Measurements from ENCODE around the gene GARS1. TPM values are rescaled to one million over a fixed set of nuclear protein-coding genes. Genes with fewer than 3 reads are reported as not detected.

Gene GARS1
- total RNA-seq, 2 experiments from 2014 or later = 408 to 421 TPM

DNA sequence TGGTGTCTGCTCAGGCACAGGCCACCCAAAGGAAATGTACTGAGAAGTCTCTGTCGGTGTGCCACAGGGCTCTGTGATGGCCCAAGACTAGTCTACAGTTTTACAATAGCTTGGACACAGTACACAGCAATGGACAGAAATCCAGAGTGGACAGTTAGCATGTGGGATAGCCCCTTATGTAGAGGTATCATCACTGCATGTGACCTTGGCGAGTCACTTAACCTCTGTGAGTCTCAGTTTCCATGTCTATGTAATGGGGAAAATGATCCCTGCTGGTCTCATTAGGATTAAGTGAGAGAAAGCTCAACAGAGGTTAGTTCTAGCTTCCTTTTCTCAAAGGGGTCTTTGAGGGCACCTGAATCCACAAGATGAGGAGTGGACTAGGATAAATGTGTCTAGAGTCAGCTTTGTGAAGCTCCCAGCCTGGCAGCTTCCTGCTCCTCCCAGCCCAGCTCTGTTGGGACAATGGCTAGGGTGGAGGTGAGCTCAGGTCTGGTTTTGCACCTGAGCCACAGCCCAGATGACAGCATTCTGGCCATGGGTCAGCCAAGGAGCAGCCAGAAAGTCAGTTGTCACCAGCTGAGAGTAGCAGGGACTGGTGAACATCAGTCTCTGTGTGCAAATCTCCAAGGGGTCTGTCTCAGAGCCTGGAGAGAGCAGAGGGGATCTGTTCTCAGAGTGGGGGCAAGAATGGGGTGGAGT lies 69.7 kb downstream of the GARS1 start:
- ChIA-PET CTCF (no interaction called here), POLR2A (no interaction called here)

DNA sequence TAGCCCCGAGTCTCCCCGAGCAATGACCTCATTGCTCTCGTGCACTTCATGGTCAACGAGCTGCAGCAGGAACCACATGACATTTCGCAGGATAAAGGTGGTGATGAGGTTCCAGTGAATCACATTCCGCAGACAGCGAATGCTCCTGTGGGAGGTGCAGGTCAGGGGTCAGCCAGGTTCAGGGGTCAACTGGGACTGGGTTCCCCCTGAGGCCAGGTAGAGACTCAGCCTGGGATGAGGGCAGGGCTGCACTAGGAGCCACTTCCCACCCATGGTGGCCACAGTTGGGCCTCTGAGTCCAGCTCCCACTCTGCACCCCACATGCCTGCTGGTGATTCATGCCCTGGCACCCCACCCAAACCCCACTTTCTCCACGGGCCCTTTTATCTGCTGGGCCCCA lies 70.4 kb downstream of the GARS1 start:
- ChIA-PET CTCF (no interaction called here), POLR2A (no interaction called here)

DNA sequence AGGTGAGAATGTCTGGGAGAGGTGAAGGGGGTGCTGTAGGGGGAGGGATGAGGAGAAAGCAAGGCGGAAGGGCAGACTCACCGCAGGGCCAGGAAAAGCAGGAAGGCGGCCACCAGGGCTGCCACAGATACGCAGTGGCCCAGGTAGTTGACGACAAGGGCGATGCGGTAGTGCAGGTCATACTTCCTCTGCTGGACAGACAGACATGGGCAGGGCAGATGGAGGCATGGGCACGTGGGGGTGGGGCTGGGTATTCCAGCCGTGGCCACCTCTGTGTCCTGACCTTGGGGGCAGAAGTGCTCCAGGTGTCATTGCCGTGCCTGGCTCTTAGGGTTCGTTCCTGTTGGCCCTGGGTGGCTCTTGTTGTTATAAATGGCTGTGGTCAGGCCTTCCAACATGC lies 70.8 kb downstream of the GARS1 start:
- POLR2A ChIA-PET = no interaction called here
- CTCF ChIA-PET = no interaction called here

DNA sequence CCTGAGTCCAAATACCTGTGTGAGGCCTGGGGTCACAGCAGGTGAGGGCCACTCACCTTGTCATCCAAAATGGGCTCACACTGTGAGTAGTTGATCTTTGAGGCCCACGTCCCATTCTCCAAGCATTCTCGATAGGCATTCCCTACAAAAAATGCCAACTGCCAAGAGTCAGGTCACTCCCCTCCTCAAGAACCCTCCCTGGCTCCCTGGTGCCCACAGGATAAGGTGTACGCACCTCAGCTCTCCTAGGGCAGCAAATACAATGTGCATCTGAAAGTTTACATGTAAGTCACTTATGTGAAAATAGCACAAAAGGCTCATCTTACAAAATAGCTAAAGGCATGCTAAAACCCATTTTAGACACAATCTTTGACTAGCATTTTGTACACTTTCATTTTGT lies 72.5 kb downstream of the GARS1 start:
- CTCF ChIA-PET = no interaction called here
- POLR2A ChIA-PET = no interaction called here

DNA sequence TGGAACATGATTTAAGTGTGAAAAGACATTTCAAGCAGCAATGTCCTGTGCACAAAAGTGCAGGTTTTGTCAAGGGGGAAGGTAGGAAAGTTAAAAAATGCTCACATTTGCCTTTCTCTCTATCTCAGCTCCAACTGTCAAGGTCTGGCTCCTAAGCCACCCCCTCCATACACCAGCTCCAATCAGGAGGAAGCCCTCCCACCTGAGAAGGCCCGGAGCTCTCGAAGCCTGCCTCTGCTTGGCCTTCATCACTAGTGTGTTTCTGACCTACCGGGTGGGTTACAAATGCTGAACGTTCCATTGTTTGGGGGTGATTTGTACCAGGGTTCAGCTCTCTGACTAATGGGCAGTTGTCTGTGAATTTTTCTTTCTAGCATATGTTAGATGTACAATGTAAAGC lies 73.4 kb downstream of the GARS1 start:
- POLR2A ChIA-PET = no interaction called here
- CTCF ChIA-PET = no interaction called here

DNA sequence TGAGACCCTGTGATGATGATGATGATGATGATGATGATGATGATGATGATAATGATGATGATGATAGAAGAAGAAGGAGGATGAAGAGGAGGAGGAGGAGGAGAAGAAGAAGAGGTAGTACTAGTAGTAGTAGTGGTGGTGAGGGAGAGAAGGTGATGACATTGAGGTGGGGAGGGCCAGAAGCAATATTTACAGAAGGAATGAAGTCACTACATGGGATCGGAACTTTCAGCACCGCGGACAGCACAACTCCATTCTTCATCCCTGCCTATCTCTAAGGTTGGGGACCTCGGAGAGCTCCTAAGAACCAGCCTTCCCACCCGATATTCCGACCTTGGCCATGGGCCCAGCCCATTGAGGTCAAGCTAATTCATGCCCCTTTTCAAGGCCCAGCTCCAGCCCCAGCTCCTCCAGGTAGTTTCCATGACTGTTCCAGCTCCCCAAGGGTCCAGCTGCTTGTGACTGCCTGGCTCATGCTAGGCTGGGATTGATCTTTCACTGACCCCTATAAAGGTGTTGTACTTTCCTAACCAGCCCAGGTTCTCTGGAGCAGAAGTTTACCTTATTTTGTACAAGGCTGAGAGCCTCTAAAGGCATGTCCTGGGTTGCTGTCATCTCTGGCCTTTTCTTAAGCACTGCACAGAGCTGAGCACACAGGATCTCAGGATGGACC lies 77.3 kb downstream of the GARS1 start:
- ChIA-PET POLR2A (no interaction called here), CTCF (no interaction called here)

DNA sequence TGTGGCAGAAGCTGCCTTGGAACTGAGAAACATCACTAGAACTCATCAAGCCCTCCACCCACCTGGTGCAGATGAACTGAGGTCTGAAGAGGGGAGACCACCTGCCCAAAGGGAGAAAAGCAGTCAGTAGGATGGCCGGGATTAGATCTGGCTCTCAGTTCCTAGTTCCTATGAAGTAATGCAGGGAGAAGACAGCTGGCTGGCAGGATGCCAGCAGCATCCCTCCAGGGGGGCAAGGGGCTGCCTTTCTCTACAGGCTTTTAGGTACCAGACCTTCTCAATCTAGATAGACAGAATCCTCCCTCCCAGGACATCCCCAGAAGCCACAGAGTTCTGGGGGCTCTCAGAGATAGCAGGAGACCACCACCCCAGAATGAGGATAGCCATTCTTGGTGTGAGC lies 79.7 kb downstream of the GARS1 start:
- ChIA-PET CTCF (no interaction called here), POLR2A (no interaction called here)

DNA sequence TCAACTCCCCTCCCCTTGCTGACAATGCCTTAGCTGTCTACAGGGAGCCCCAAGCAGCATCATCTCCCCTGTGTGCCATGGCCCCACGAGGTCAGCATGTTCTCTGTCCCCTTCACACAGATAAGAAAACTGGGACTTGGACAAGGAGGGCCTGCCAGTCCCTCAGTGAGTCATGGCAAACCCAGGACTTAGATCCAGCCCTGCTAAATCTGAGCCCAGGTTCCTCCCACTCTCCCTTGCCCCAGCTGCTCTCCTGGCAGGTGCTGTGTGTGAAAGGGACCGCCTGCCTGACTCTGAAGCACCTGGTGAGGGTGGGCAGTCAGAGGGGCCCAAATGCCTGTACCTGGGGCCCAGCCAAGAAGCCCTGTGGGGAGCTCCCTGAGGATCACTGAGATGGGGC lies 80.2 kb downstream of the GARS1 start:
- ChIA-PET CTCF (no interaction called here), POLR2A (no interaction called here)

DNA sequence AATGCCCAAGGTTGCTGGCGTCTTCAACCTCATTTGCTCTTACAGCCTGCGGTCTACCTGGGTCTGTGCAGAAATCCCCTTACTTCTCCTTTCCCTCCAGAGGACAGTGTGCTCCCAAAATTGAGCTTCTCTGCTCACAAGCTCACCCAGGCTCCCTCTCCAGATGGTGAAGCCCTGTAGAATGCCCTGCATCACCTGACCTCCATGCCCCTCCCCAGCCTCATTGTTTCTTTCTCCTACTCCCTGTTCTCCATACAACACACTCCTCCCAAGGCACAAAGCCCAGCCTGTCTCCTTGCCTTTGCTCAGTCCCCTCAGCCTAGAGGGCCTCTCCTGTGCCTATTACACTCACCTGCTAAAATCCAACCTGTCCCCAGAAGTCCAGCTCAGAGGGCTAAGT lies 84.1 kb downstream of the GARS1 start:
- ChIA-PET CTCF (interaction anchor here (1.0 kb wide), 1 partner anchor 61 kb away, joined by 3 read pairs; no protein-coding TSS in a partner anchor), POLR2A (no interaction called here)

DNA sequence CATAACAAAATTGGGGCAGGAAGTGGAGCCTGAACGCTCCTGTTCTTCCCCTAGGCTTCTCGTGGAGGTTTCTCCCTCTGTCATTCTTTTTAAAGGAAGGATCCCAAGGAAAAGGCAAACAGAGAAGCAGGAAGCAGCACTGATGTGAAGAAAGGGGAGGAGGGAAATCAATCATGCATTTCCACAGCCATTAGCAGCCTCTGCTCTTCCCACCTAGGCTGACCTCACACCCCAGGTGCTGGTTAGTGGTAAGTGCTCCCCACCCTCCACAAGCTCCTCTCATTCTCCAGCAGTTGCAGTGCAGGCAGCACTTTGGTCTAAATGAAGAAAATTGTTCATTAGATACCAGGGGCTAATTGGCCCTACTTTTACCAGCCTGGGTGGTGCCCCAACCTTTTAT lies 85.0 kb downstream of the GARS1 start:
- ChIA-PET POLR2A (no interaction called here), CTCF (interaction anchor here (1.0 kb wide), 1 partner anchor 60 kb away, joined by 3 read pairs; no protein-coding TSS in a partner anchor)

DNA sequence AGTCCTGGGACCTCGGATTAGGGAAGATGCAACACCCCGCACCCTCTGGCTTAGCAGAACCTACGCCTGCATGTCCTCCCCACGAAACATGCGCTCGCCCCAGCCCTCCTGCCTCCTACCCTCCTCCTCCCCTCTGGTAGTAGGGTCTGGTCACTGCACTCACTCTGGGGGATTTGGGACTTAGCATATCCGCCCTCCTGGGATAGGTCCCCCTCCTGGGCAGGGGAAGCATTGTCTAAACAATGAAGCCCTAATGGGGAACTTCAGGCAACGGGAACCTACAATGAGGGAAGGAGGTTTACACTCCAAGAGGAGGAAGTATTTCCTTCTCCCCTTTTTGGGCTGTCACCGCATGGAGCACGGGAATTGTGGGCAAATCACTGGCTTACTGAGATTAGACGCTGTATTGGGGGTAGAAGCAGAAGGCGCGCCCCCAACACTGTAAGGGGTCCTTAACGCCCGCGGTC lies 86.7 kb downstream of the GARS1 start:
- POLR2A ChIA-PET = no interaction called here
- CTCF ChIA-PET = interaction anchor here (2.2 to 2.6 kb wide), 2 partner anchors 11 to 59 kb away, joined by 8 to 12 read pairs; no protein-coding TSS in a partner anchor

DNA sequence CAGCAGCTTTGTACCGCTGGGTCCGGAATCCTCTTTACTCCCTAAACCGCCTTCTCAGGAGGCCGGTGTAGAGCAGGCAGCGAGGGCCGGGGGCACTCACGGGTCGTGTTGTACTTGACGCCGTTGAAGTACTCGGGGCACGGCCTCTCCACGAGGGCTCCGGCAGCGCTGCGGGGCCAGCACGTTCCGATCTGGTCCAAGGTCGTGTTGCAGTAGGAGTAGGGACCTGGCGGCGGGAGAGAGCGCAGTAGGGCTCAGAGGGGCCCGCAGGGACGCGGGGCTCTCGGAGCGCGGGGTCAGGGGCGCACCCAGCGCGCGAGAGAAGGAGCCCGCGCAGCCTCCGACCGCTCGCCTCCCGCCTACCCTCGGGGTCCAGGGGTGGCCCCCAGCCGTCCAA lies 87.1 kb downstream of the GARS1 start:
- ChIA-PET CTCF (interaction anchor here (0.8 to 2.6 kb wide), 4 partner anchors 9 to 59 kb away, joined by 3 to 12 read pairs (median 6); no protein-coding TSS in a partner anchor), POLR2A (no interaction called here)

DNA sequence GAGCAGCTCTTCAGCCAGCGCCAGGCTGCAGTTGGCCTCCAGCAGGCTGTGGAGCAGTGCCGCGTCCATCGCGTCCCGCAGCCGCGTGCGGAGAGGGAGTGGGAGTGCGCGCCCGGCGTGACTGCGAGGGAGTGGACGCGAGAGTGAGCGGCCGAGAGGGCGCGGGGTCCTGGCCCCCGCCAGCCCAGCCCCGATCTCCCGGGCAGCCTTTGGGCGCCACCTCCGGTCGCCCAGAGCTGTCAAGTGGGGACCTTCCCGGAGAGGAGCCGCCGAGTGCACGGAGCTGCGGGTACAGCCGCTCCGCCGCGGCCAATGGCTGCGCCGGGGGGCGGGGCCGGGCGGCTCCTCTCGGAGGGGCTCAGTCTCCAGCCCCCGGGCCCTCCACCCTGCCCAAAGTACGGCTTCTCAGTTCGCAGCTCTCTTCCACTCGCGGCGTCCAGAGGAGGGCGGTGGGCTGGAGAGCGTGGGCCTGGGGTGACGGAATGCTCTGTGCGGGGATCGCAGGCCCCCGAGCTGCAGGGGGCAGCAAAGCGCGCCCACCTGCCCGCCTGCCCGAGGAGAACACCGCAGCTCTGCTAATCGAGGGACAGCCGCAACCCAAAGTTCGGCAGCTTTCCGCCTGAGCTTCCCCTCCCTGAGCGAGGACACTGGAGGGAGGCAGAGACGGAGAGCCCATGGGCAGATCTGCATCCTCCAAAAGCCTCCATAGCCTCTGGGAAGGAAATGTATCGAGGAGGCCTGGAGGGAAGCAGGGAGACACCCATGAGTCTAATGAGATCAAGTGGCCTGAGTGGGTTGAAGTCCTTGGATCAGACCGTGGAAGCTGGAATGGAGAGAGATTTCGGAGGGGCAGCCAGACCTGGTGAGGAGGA lies 87.8 kb downstream of the GARS1 start, which contains the start of gene CRHR2:
Gene CRHR2 (minus strand): TSS at position 245 of the 872 bp plus-strand sequence. CDS start 176 bp downstream, at position 69.
- POLR2A ChIA-PET = interaction anchor here (0.6 kb wide), 1 partner anchor 1117 kb away, joined by 3 read pairs; no protein-coding TSS in a partner anchor

DNA sequence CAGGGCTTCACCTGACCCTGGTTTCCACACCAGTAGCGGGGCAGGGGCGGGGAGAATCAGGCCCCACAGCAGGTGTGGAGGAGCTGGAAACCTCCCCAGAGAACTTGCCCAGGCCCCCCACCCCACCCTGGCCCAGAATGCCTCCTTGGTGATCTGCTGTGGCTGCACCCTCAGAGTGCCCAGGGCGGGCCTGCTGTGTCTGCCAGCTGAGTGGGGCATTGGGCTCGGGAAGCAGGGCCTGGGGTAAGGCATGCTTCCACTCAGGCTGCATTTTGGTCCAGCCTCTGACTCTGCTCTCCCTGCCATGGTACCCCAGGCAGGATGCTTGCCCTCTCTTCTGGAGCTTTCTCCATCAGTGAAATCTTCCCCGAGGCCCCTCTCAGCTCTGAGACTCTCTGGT lies 88.6 kb downstream of the GARS1 start:
- ChIA-PET CTCF (interaction anchor here (2.2 to 2.6 kb wide), 2 partner anchors 9 to 57 kb away, joined by 8 to 12 read pairs; no protein-coding TSS in a partner anchor), POLR2A (no interaction called here)

More for the DNA sequence above, 87.8 kb downstream of the GARS1 start, which contains the start of gene CRHR2:
- CTCF ChIA-PET = interaction anchor here (0.8 to 2.6 kb wide), 4 partner anchors 9 to 58 kb away, joined by 3 to 12 read pairs (median 6); no protein-coding TSS in a partner anchor

Other genes starting within 250 kb of the GARS1 start
- 10 to 100 TPM in 1 of 2 experiments, 1 to 10 TPM in 1; 9.2 to 11.8 TPM for gene NOD1, start 116.1 kb upstream of the GARS1 start, total RNA-seq
- 10 to 100 TPM; 75.7 to 75.9 TPM for gene GGCT, start 90.0 kb upstream of the GARS1 start, total RNA-seq
- not detected for gene CRHR2, start 87.6 kb downstream of the GARS1 start, total RNA-seq
- gene INMT, start 157.3 kb downstream of the GARS1 start, total RNA-seq = not detected
- 1 to 10 TPM; 2.6 to 3.2 TPM for gene MINDY4, start 176.5 kb downstream of the GARS1 start, total RNA-seq

All from activated CD8-positive, alpha-beta memory T cell treated with anti-CD3 and anti-CD28 coated beads for 36 hours (primary cell).